Upper lobe of left lung (tissue), 6 donors: ENCODE results near the gene PLGRKT. TPM values are rescaled to one million over a fixed set of nuclear protein-coding genes. Genes with fewer than 3 reads are reported as not detected.
A peak's percentile ranks its signal among the peaks of the same experiment; 100 is the strongest.

Source experiments
- ATAC-seq, 2 donors: fragments of 200-7000 bp; cut with Tn5 transposase; one replicate each; pipeline ENCODE4 v1.9.1; 2022; ENCODE audit warnings: mild to moderate bottlenecking in 2 of 2, moderate library complexity in 2 of 2; ENCODE audit not compliant: low FRiP score in 2 of 2
- DNase-seq, 2 donors: peaks; one replicate each; pipeline ENCODE4 v3.0.0-alpha.2; 2019 to 2020
- H3K27ac ChIP-seq, 4 donors: fragments of 200-600 bp; sonication (generic); one replicate each; pipeline ENCODE4 v1.5.1; 2016 to 2019
- H3K27me3 ChIP-seq, 4 donors: fragments of 200-600 bp; sonication (generic); one replicate each; pipeline ENCODE4 v1.5.1; 2017 to 2019
- H3K36me3 ChIP-seq, 4 donors: fragments of 200-600 bp; sonication (generic); one replicate each; pipeline ENCODE4 v1.5.1; 2016 to 2019
- H3K4me1 ChIP-seq, 4 donors: fragments of 200-600 bp; sonication (generic); one replicate each; pipeline ENCODE4 v1.5.1; 2018 to 2019
- H3K4me3 ChIP-seq, 4 donors: fragments of 200-600 bp; sonication (generic); one replicate each; pipeline ENCODE4 v1.5.1; 2017 to 2019; ENCODE audit warnings: mild to moderate bottlenecking in 2 of 4, moderate library complexity in 1 of 4
- H3K9me3 ChIP-seq, 4 donors: fragments of 200-600 bp; sonication (generic); one replicate each; pipeline ENCODE4 v1.5.1; 2018 to 2019
- EP300 ChIP-seq, 4 donors: sonication (generic); formaldehyde crosslinking; IDR thresholded peaks; one replicate each; pipeline ENCODE4 v1.5.1; 2017; ENCODE audit warnings: antibody characterized with exemption in 4 of 4, control low read depth in 2 of 4
- POLR2A ChIP-seq, 4 donors: fragments of 450-650 bp; IDR thresholded peaks; one replicate each; pipeline ENCODE4 v1.5.1; 2016 to 2017; ENCODE audit warnings: antibody characterized with exemption in 4 of 4, mild to moderate bottlenecking in 2 of 4
- POLR2AphosphoS5 ChIP-seq, 2 donors: sonication (generic); formaldehyde crosslinking; IDR thresholded peaks; one replicate each; pipeline ENCODE4 v1.5.1; 2017; ENCODE audit warnings: antibody characterized with exemption in 2 of 2
- WGBS, 2 donors: methylation state at CpG; one replicate each; pipeline ENCODE4 v1.1.5; 2017 to 2018; 5-methylcytosine and 5-hydroxymethylcytosine counted together
- total RNA-seq, 6 donors: library from RNA; depleted of rRNA in 4 of 6; stranded (reverse); fragments of >200 nt in 4 of 6; gene quantifications; one replicate each; pipeline versions ENCODE4 v1.1.0 to v1.2.1, GENCODE V29; 2016 to 2021
- TF ChIP-seq, protein P1 (sequence below), 6 experiments: fragments of 450-650 bp in 4 of 6; fragments of 200-600 bp in 2 of 6; sonication (generic) in 2 of 6; IDR thresholded peaks; one replicate each; pipeline ENCODE4 v1.5.1; 2016 to 2019; ENCODE audit warnings: antibody characterized with exemption in 6 of 6
- donor health status: DM: no; HTN: no; CAD: no; lungs with moderate emphysema.
- donor health status: DM: no; HTN: yes; CAD: no; lungs with severe emphysema.

PLGRKT gene
- total RNA-seq, 6 donors from 2014 or later, result 3.1 to 19.3 (median 14.4) TPM

DNA sequence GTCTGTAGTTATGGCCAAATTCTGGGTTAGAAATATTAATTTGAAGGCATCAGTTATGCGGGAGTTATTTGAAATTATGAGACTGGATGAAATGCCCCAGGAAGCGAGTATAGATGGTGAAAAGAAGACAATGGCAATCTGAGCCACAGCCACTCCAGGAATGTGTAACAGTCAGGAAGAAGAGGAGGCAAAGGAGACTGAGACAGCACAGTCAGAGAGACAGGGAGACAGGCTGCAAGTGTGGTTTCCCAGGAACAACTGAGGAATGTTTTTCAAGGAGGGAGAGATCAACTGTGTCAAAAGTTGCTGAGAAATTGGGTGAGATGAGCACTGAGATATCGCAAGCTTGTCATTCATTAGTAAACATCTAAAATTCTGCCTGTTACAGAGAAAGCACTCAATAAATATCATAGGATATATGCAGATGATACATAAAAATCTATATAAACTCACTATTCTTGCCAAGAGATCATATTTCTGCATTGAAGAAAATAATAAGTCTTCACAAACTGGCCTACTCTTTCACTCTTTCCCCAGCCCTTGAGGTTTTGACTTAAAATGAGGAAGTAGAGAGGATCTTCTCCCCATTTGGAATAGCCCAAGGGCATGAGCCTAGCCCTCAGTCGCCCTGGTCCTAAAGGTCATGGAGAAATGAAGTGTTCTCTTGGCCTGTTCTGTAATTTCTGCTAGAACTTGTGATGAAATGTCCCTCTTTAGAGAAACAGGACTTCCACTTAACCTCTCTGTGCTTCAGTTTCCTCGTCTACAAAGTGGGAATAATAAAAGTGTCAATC is 49.5 kb downstream of the PLGRKT start:
- DNase-seq (no peak), ATAC-seq (peak in 1 of 2 donors; percentile 32)
- no peaks in the 10 kb centered on the region for H3K9me3 ChIP-seq
- 75 to 88% methylated on average over 5 of the region's 5 CpGs for WGBS, 2 donors
- H3K27me3 ChIP-seq, result no peaks in the 10 kb centered on the region
- H3K36me3 ChIP-seq, result no peaks in the 10 kb centered on the region
- TF ChIP-seq, protein P1, sequence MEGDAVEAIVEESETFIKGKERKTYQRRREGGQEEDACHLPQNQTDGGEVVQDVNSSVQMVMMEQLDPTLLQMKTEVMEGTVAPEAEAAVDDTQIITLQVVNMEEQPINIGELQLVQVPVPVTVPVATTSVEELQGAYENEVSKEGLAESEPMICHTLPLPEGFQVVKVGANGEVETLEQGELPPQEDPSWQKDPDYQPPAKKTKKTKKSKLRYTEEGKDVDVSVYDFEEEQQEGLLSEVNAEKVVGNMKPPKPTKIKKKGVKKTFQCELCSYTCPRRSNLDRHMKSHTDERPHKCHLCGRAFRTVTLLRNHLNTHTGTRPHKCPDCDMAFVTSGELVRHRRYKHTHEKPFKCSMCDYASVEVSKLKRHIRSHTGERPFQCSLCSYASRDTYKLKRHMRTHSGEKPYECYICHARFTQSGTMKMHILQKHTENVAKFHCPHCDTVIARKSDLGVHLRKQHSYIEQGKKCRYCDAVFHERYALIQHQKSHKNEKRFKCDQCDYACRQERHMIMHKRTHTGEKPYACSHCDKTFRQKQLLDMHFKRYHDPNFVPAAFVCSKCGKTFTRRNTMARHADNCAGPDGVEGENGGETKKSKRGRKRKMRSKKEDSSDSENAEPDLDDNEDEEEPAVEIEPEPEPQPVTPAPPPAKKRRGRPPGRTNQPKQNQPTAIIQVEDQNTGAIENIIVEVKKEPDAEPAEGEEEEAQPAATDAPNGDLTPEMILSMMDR (IDR thresholded peaks at IDR 0.05), result no peak
- TF ChIP-seq POLR2AphosphoS5 (IDR thresholded peaks at IDR 0.05) (no peak), EP300 (IDR thresholded peaks at IDR 0.05) (no peak), POLR2A (IDR thresholded peaks at IDR 0.05) (no peak)
- no peak overlapping the region for H3K27ac ChIP-seq
- no peaks in the 10 kb centered on the region for H3K4me1 ChIP-seq
- no peak overlapping the region for H3K4me3 ChIP-seq

DNA sequence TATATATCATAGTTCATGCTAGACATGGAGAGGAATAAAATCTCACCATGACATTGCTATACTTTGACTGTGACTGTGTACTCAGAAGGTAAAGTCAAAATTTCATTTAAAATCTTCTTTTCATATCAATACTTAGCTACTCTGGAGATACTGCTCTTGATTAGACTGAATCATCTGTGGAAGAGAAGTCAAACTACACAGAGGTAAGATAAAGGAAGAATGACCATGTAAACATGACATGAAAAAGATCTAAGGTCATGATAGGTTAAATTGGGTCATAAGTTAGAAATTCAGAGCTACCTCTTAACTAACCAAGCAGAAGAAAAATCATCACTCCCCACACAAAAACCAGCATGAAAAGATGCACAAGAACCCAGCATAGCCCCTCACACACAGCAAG is 53.3 kb downstream of the PLGRKT start:
- Histone ChIP-seq H3K27ac (no peak overlapping the region), H3K27me3 (no peaks in the 10 kb centered on the region), H3K36me3 (peaks cover 0 to 7% (median 0%) of the 10 kb centered on the region in 4 donors), H3K9me3 (no peaks in the 10 kb centered on the region), H3K4me1 (no peaks in the 10 kb centered on the region), H3K4me3 (no peak overlapping the region)
- TF ChIP-seq POLR2AphosphoS5 (IDR thresholded peaks at IDR 0.05) (no peak), EP300 (IDR thresholded peaks at IDR 0.05) (no peak), POLR2A (IDR thresholded peaks at IDR 0.05) (no peak)
- TF ChIP-seq, protein P1 (IDR thresholded peaks at IDR 0.05), result no peak
- no peak for ATAC-seq
- no peak for DNase-seq

DNA sequence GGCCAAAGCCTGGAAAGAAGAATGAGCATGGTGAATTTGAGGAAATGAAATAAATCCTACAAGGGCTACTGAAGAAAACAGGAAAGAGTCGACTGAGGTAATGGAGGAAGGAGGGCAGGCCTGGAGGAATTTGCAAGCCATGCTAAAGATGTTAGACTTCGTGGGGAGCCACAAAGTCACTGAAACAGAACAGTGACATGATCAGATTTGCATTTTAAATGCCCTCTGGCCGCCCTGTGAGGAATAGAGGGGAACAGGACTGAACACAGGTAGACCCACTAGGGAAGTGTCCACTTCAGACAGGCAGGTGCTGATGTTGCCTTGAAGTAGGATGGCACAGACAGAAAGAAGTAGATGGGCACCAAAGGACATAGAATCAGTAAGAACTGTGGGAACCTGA is 55.2 kb downstream of the PLGRKT start:
- WGBS, 2 donors, result 73 to 86% methylated on average over 3 of the region's 3 CpGs

DNA sequence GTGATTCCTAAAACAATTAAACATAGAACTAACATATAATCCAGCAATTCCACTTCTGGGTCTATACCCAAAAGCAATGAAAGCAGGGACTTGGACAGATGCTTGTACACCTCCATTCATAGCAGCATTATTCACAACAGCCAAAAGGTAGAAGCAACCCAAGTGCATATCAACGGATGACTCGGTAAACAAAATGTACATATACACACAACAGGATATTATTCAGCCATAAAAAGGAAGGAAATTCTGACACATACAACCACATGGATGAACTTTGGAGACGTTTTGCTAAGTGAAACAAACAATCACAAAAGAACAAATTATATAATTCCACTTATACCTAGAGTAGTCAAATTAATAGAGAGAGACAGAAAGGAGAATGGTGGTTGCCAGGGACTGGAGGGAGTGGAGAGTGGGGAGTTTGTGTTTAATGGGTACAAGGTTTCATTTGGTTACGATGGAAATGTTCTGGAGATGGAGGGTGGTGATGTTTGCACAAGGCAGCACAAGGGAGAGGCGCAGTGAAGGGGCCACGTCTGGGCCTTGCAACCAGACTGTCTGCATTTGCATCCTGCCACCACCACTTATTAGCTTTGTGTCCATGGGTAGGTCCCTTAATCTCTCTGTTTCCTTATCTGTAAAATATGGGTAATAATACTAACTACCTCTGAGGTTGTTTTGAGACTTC is 61.8 kb downstream of the PLGRKT start:
- no peaks in the 10 kb centered on the region for H3K9me3 ChIP-seq
- H3K4me3 ChIP-seq, result no peak overlapping the region
- 73 to 74% methylated on average over 6 of the region's 6 CpGs for WGBS, 2 donors
- peaks cover 0 to 4% (median 0%) of the 10 kb centered on the region in 4 donors for H3K4me1 ChIP-seq
- H3K36me3 ChIP-seq, result no peaks in the 10 kb centered on the region
- TF ChIP-seq POLR2A (IDR thresholded peaks at IDR 0.05) (no peak), POLR2AphosphoS5 (IDR thresholded peaks at IDR 0.05) (no peak), EP300 (IDR thresholded peaks at IDR 0.05) (no peak)
- TF ChIP-seq, protein P1 (IDR thresholded peaks at IDR 0.05), result no peak
- ATAC-seq (no peak), DNase-seq (no peak)
- no peak overlapping the region for H3K27ac ChIP-seq
- no peaks in the 10 kb centered on the region for H3K27me3 ChIP-seq

More for the DNA sequence above, 55.2 kb downstream of the PLGRKT start:
- Histone ChIP-seq H3K9me3 (no peaks in the 10 kb centered on the region), H3K27ac (no peak overlapping the region), H3K4me3 (no peak overlapping the region), H3K27me3 (no peaks in the 10 kb centered on the region), H3K4me1 (no peaks in the 10 kb centered on the region), H3K36me3 (peaks cover 0 to 7% (median 0%) of the 10 kb centered on the region in 4 donors)
- no peak for TF ChIP-seq POLR2A (IDR thresholded peaks at IDR 0.05)
- TF ChIP-seq POLR2AphosphoS5 (IDR thresholded peaks at IDR 0.05), result no peak
- TF ChIP-seq EP300 (IDR thresholded peaks at IDR 0.05), result no peak
- TF ChIP-seq, protein P1 (IDR thresholded peaks at IDR 0.05), result no peak
- no peak for DNase-seq
- no peak for ATAC-seq
